GM19372 (cell line): Measurements from ENCODE around the gene DUSP22.
A peak's percentile ranks its signal among the peaks of the same experiment; 100 is the strongest.
"Not testable (repeated sequence)": the region's sequence is repeated elsewhere in the genome, so short reads cannot be mapped to it uniquely, and the experiment has no call there.

ENCODE experiments used
- ATAC-seq: cut with Tn5 transposase; IDR thresholded peaks from one replicate; pipeline ENCODE4 v1.9.1; 2021; ENCODE audit warnings: mild to moderate bottlenecking, low read depth, moderate library complexity; ENCODE audit not compliant: unreplicated experiment

Gene DUSP22

GRCh38 chr6:322940-323729 is 30.8 kb downstream of the DUSP22 start:
- ATAC-seq = no peak

GRCh38 chr6:323730-324088 is 31.4 kb downstream of the DUSP22 start:
- no peak for ATAC-seq

- ATAC-seq = no peak
These were observed 31.9 kb downstream of the DUSP22 start for GRCh38 chr6:324116-324728.

GRCh38 chr6:324729-325125 is 32.4 kb downstream of the DUSP22 start:
- ATAC-seq = no peak

DNA sequence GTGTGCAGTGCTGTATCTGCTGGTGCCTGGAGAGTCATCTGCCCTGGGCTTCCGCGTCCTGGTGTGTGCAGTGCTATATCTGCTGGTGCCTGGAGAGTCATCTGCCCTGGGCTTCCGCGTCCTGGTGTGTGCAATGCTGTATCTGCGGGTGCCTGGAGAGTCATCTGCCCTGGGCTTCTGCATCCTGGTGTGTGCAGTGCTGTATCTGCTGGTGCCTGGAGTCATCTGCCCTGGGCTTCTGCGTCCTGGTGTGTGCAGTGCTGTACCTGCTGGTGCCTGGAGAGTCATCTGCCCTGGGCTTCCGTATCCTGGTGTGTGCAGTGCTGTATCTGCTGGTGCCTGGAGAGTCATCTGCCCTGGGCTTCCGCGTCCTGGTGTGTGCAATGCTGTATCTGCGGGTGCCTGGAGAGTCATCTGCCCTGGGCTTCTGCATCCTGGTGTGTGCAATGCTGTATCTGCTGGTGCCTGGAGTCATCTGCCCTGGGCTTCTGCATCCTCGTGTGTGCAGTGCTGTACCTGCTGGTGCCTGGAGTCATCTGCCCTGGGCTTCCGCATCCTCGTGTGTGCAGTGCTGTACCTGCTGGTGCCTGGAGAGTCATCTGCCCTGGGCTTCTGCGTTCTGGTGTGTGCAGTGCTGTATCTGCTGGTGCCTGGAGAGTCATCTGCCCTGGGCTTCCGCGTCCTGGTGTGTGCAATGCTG is 33.0 kb downstream of the DUSP22 start:
- ATAC-seq = not testable (repeated sequence)

DNA sequence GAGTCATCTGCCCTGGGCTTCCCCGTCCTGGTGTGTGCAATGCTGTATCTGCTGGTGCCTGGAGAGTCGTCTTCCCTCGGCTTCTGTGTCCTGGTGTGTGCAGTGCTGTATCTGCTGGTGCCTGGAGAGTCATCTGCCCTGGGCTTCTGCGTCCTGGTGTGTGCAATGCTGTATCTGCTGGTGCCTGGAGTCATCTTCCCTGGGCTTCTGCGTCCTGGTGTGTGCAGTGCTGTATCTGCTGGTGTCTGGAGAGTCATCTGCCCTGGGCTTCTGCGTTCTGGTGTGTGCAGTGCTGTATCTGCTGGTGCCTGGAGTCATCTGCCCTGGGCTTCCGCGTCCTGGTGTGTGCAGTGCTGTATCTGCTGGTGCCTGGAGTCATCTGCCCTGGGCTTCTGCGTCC is 33.8 kb downstream of the DUSP22 start:
- ATAC-seq = not testable (repeated sequence)

DNA sequence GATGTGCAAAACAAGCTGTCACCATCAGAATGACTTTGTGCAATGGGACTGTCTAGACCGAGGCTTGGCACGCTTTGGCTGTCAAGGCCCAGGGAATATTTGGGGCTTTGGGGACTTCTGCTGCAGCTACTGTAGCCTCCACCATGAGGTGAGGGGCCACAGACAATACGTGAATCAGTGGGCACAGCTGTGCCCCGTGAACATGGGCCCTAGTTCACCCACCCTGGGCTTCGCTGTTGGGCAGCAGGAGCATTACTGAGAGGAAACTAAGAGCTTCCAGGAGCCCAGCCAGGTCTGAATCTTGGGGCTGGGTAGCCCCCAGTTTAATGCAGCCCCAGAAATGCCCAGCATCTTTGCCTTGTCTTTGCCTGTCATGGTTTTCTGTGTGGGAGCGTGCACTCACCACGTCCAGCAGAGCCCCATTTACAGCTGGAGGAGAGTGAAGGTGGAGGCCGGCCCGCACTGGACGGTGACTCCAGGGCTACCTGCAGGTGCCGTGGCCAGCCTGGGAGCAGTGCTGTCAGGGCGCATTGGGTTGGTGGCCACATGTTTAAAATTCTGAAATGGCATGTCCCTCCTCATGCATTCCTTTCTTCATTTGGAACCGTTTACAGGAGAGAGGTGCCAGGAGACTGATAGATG is 34.7 kb downstream of the DUSP22 start:
- ATAC-seq = no peak

GRCh38 chr6:327538-328116 is 35.3 kb downstream of the DUSP22 start:
- no peak for ATAC-seq

DNA sequence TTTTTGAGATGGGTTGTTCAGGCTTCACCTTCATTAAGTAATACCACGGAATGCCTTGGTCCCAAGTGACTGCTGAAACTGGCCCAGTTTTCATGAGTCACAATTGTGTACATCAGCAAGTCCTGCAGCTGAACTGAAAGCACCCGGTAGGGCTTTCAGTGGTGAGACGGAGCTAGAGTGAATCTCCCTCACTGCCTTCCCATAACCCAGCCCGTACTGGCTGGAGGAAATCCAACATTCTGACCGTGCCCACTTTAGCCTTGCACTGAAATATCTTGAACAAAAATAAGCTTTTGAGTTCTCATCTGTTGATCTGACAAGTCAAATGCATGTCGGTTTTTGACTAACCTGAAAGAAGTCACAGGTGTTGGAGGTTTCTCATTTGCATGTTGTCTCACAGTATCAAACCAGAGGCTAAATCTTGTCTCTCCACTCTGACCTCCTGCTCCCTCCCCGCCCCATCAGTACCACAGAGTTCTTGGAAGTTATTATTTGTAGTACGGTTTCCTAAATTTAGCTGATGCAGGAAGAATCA is 35.9 kb downstream of the DUSP22 start:
- peak; percentile 65 for ATAC-seq

GRCh38 chr6:328924-329323 is 36.6 kb downstream of the DUSP22 start:
- no peak for ATAC-seq

DNA sequence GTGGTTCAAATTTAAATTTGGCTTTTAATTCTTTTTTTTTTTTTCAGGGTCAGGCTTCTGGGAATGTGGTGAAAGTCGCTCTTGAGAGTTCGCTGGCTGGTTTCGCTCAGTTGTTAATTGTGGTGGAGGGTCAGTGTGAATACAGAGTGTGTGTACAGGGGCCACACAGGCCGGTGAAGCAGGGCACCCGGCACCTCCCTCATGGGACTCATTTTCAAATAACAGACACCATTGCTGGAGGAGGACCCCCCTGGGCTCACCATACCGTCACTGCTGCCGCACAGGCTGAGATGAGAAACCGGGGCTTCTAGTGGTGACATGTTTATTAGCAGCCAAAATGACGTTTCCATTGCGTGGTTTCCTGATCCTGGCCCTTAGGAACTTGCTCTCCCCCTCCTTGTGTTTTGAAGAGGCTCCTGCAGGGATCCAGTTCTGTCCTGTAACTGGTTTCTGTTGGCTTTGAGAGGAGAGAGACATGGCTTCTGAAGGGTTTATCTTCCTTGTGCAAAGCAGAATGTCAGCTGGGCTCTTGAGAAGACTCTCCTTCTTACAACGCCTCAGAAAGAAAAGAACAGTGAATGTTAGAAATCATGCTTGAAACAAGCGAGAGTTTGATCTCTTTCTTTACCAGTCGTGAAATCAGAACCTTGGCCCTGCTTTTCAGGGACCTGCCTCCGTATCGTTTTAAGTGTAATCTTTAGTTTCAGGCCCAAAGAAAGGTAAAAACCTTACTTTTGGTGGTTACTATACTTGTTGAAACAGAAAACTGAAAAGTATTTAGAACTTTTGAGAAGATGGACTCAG is 37.8 kb downstream of the DUSP22 start:
- ATAC-seq = no peak

- no peak for ATAC-seq
These were observed 38.7 kb downstream of the DUSP22 start for GRCh38 chr6:330948-331347.

GRCh38 chr6:331622-332521 is 39.6 kb downstream of the DUSP22 start:
- peak; percentile 52 for ATAC-seq

DNA sequence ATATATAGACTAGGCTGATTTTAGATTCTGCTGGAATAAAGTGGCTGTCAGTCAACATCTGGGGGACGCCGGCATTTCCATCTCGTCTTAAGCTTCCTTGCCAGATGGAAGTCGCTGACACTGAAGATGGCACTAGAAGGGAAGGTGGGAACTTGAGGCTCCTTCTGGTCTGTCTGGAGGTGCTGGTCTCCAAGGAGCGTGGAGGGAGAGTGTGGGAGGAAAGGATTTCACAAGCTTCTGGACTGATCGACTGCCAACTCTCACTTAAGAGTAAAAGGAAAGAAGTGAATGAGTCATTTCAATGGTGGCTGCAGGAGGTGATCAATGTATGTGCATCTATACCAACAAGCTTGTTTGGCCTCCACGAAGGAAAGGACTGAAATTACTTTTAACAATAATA is 40.4 kb downstream of the DUSP22 start:
- no peak for ATAC-seq

- no peak for ATAC-seq
These were observed 41.2 kb downstream of the DUSP22 start for GRCh38 chr6:333379-334002.

DNA sequence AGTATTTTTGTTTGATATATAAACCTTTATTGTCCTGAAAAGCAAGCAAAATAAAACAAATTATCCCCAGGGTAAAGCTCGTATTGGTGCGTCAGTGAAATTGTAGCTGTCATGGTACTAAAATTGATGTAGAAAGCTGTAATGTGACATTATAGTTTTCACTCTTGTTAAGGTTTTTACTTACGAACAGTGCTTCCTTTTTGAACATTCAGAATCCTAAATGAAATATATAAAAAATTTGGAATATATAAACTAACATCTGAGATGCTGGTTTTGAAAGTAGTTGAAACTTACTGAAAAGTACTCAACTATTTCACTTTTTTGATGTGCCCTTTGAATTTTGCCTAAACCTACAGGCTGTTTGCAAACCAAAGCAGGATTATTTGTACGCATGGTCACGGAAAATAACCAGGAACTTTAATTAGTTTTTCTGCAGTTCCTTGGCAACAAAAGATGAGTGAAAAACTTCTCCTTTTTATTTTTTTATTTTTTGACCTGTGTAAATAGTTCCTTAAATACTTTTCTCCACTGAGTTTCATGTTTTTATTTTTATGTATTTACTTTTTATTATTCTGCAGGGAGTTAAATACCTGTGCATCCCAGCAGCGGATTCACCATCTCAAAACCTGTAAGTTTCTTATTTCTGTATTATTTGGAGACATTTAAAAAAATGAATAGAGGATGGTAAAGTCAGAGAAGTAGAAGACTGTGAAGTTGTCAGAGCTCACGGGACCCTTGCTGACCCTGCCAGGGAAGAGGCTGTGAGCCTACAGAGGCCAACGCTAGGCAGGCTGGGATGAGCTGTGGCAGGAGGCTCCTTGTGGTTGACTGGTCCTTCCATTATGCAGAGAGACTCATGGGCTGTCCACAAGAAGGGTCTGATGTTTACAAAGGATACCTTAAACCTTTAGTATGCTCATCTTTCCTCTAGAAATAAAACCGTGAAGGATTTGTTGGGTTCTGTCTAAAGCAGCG is 42.5 kb downstream of the DUSP22 start:
- no peak for ATAC-seq

DNA sequence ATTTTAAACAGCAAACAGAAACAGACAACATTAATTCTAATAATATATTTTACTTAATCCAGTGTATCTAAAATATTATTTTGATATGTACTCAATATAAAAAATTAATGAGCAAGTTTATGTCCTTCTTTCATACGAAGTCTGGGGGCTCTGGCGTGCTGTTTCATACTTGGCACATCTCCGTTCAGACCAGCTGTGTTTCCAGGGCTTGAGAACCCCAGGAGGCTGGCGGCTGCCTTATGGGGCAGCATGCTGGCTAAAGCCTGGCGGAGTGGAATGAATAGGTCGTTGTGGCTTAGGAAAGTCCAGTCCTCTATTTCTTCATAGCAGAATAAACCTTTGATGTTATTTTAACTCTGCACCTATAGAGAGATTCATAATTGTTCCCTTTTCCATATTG is 43.3 kb downstream of the DUSP22 start:
- ATAC-seq = no peak
